A549 (cell line): ENCODE measurements around the gene NIM1K.

Source experiments
- CEBPB ChIP-seq, 2 experiments: fragments of >200 bp in 1 of 2; sonication (Bioruptor Twin) in 1 of 2; formaldehyde crosslinking in 1 of 2; IDR thresholded peaks; 2 replicates each; pipeline ENCODE4 v1.6.1; 2012 to 2016
- CHD4 ChIP-seq: fragments of 200-600 bp; sonication (generic); IDR thresholded peaks from 2 replicates; pipeline ENCODE4 v1.6.1; 2016; ENCODE audit warnings: antibody characterized with exemption, mild to moderate bottlenecking, borderline replicate concordance
- CTCF ChIP-seq: fragments of >200 bp; sonication (Bioruptor Twin); formaldehyde crosslinking; IDR thresholded peaks from 3 replicates; pipeline ENCODE4 v1.5.1; 2016
- EHMT2 ChIP-seq: fragments of 200-600 bp; sonication (generic); IDR thresholded peaks from 2 replicates; pipeline ENCODE4 v1.6.1; 2016; ENCODE audit warnings: antibody characterized with exemption, low read depth, mild to moderate bottlenecking, moderate library complexity
- EP300 ChIP-seq, 2 experiments: fragments of >200 bp; sonication (Bioruptor Twin); formaldehyde crosslinking; IDR thresholded peaks; 2 replicates in 1 of 2; 3 replicates in 1 of 2; pipeline ENCODE4 v1.6.1; 2016 to 2017
- GATA3 ChIP-seq: IDR thresholded peaks from 2 replicates; pipeline ENCODE4 v1.6.1; 2012; ENCODE audit warnings: borderline replicate concordance
- HOXA7 ChIP-seq: fragments of 250-450 bp; sonication (Bioruptor Pico); IDR thresholded peaks from 2 replicates; pipeline ENCODE4 v1.5.0; 2020; ENCODE audit warnings: mild to moderate bottlenecking, moderate library complexity
- MAZ ChIP-seq: fragments of 150-350 bp; IDR thresholded peaks from 2 replicates; pipeline ENCODE4 v1.6.1; 2014; ENCODE audit warnings: antibody characterized with exemption, low read depth, low read length, borderline replicate concordance
- TP53 ChIP-seq: fragments of 250-450 bp; sonication (Bioruptor Pico); IDR thresholded peaks from 2 replicates; pipeline ENCODE4 v1.5.0; 2021; ENCODE audit warnings: mild to moderate bottlenecking, moderate library complexity
- USF2 ChIP-seq: fragments of 450-650 bp; IDR thresholded peaks from 2 replicates; pipeline ENCODE4 v1.6.1; 2014; ENCODE audit warnings: antibody characterized with exemption

- TF ChIP-seq USF2 (no peak), CTCF (no peak), EHMT2 (no peak), EP300 (IDR thresholded peaks at IDR 0.05) (no peak), TP53 (CRISPR knock-in tag) (no peak), CHD4 (no peak), HOXA7 (CRISPR knock-in tag) (no peak), MAZ (no peak), GATA3 (no peak), CEBPB (IDR thresholded peaks at IDR 0.05) (no peak)
Observed at GRCh38 chr5:43182421-43182820, 9.6 kb upstream of the NIM1K start.
